CD4-positive, alpha-beta T cell treated with Interleukin-17A for 1 hour (primary cell): Measurements from ENCODE around the gene METTL13.
"Not testable (repeated sequence)": the region's sequence is repeated elsewhere in the genome, so short reads cannot be mapped to it uniquely, and the experiment has no call there.

Experiments
- DNase-seq: peaks from one replicate; pipeline ENCODE4 v3.0.0-alpha.2; 2020

METTL13 gene

GRCh38 chr1:171772312-171772711 lies 9.1 kb upstream of the METTL13 start:
- DNase-seq, result no peak

DNA sequence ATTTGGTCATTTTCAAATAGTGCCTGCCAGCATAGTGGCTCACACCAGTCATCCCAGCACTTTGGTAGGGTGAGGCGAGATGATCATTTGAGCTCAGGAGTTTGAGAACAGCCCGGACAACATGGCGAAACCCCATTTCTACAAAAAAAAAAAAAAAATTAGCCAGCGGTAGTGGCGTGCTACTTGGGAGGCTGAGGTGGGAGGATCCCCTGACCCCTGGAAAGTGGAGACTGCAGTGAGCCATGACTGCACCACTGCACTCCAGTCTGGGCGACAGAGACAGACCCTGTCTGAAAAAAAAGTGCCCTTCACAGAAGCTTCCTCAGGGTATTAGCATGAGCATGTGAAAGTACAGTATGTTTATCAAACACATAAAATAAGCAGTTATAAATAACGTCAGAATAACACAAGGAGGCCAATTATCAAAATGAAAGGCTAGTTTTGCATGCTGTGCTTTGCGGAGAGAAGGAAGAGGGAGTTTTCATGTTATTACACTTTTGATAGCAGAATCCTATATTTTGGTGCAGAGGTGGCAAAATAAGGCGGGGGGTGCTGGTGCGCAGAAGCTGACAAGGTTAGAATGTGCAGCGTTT lies 781 bp upstream of the METTL13 start:
- no peak for DNase-seq

- no peak for DNase-seq
These were observed 2.5 kb downstream of the METTL13 start for GRCh38 chr1:171783816-171784530.

DNA sequence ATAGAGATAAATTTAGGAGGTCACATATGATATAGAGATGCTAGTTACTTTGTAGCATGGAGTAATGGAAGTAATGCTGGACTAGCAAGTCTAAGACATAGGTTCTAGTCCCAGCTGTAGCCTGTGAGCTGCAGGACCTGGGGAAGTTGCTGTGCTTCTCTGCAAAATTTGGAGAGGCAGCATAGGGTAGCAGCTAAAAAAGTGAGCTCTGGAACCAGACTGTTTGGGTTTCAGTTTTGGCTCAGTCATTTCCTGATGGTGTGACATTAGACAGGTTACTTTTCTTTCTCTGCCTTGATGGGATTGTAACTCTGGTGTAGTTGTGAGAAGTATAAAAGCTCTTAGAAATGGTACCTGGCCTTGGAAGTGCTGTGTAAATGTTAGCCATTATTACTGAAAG lies 3.3 kb downstream of the METTL13 start:
- DNase-seq, result no peak

DNA sequence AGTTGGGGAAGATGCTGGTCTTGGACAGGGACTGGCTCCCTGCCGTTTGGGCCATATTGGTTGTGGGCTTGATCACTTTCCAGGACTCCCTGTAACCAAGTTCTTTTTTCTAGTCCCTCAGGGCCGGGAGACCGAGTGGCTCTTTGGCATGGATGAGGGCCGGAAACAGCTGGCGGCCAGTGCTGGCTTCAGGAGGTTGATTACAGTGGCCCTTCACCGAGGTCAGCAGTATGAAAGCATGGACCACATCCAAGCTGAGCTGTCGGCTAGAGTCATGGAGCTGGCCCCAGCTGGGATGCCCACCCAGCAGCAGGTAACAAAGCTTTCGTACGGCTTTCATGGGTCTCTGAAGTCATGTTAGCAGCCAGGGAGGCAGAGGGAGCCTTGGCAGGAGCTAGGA lies 4.3 kb downstream of the METTL13 start:
- DNase-seq, result no peak

DNA sequence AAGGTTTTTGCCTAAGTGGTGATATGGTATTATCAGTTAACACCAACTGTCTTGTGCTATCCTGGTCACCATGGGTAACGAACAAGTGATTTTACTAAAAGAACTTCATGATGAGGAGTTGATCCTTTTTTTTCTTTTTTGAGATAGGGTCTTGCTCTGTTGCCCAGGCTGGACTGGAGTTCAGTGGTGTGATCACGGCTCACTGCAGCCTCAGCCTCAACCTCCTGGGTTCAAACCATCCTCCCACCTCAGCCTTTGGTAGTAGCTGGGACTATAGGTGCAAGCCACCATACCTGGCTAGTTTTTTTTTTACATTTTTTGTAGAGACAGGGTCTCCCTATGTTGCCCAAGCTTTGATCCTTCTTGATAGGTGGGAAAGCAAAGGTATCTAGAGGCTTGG lies 5.1 kb downstream of the METTL13 start:
- DNase-seq, result no peak

GRCh38 chr1:171787686-171788480 lies 6.4 kb downstream of the METTL13 start:
- no peak for DNase-seq

- DNase-seq, result no peak
These were observed 7.2 kb downstream of the METTL13 start for GRCh38 chr1:171788696-171789095.

DNA sequence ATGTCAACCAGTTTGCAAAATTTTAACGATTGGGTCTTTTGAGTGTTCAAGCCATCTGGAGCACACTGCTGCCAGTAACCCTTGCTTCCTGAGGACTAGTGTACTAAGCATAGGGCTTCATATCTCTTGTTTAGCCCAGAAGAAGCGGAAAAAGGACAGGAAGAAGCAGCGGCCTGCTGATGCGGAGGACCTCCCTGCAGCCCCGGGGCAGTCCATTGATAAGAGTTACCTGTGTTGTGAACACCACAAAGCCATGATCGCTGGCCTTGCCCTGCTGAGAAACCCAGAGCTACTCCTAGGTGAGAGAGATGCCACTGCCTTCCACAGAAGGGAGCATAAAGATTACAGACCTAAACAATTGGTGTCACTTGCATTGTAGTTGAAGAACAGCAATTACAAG lies 8.9 kb downstream of the METTL13 start:
- DNase-seq, result no peak

DNA sequence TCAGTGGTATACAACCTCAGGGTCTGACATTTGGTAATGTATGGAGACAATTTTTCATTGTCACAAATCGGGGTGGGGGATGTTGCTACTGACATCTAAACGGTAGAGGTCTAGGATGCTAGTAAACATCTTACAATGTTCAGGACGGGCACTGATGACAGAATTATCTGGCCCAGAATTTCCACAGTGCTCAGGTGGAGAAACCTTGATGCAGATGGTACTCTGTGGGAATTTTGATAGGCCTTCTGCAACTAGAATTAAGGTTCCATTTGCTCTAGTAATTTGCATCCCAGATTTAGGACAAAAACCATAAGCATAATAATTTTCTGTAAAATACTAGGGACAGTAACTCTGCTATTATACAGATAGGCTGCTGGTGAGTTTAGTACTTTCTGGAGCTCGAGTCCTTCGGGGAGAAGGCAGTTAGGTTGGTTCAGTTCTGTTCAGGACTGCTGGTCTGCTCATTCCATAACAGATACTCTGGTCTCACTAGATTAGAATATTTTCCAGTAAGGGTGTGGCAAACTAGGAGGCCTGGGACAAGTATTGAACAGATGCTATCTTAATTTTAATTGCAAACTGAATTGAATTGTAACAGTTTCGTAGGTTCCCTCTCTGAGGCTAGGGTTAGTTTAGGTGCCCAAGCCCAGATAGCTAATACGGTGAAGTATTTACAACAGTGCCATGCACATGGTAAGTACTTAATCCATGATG lies 11.4 kb downstream of the METTL13 start:
- DNase-seq, result no peak

GRCh38 chr1:171793636-171794035 lies 12.2 kb downstream of the METTL13 start:
- no peak for DNase-seq

DNA sequence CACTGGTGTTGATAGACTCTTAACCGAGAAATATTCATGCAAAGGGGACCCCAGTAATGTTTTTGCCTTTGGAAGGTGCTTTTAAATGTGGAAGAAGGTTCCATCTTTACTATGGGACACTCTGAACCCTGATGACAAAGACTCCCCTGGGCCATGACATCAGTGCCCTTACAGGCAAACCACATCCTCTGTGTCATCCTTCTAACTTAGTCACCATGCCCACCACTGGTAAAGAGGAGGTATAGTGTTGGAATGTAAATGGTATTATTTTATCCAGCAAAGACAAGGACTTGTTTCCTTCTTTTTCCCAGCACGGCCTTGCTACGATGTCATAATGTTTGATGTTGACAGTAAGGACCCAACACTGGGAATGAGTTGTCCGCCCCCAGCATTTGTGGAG lies 12.6 kb downstream of the METTL13 start:
- DNase-seq, result peak; percentile 25

GRCh38 chr1:171796592-171796991 lies 15.1 kb downstream of the METTL13 start:
- DNase-seq, result no peak

DNA sequence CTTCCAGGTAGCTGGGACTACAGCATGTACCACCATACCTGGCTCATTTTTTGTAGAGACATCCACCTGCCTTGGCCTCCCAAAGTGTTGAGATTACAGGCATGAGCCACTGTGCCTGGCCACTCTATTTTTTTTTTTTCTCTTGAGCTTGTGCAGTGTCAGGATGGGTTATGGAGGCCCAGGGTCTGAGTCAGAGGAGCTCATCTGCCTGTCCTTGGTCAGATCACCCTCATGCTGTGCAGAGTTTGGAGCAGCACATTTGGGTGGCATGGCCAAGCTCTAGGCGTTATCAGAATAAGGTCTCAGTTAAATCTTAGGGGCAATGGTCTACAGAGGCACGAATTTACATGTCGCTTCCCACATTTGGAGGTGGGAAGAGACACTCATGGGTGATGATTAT lies 16.9 kb downstream of the METTL13 start:
- no peak for DNase-seq

GRCh38 chr1:171798765-171799164 lies 17.3 kb downstream of the METTL13 start:
- no peak for DNase-seq

DNA sequence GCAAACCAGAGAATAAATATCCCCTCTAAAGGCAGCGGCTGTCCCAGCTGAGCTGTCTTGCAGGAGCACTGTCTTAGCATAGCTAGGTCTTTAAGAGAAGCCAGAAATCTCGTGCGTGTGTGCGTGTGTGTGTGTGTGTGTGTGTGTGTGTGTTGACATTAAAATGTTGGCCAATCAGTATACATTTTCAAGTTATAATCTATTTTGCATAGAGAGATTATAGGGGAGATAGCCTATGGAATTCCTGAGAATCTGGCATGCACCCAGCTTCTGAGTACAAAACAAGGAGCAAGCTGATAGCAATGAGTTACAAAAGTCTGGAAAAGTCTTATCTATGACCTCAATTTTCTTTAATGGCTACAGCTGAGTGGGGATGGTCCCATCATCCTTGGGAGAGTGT lies 17.7 kb downstream of the METTL13 start:
- no peak for DNase-seq

- not testable (repeated sequence) for DNase-seq
These were observed 18.2 kb downstream of the METTL13 start for GRCh38 chr1:171799698-171800097.

- DNase-seq, result no peak
These were observed 18.9 kb downstream of the METTL13 start for GRCh38 chr1:171800342-171800741.

- DNase-seq, result no peak
These were observed 19.4 kb downstream of the METTL13 start for GRCh38 chr1:171800851-171801250.

DNA sequence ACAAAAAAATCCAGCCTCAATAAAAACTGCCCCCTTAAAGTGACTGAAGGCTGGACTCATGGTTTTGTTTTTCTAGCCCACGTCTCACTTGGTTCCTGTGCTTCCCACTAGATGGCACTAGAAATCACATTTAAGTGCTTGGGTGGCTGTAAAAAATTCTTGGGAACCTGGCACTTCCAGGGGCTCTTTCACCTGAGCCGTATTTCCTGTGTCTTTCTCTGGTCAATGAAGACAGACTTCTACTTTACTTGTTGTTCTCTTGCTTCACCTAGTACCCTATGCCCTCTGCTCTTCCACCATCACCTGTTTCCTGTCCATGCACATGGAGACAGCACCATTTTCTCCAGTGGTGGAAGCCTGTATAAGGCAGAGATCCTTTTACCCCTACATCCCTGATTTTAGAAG lies 20.0 kb downstream of the METTL13 start:
- peak; percentile 38 for DNase-seq

DNA sequence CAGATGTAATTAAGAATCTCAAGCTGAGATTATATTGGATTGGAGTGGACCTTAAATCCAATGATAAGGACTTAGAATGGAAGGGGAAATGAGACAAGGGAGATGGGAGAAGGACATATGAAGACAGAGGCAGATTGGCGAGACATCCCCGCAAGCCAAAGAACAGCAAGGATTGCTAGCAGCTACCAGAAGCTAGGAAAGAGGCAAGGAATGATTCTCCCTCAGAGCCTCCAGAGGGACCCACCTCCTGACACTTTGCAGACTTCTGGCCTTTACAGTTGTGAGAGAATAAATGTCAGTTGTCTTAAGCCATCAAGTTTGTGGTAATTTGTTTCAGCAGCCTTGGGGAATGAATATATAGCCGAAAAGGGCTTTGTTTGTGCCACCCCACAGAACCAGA lies 20.7 kb downstream of the METTL13 start:
- no peak for DNase-seq

DNA sequence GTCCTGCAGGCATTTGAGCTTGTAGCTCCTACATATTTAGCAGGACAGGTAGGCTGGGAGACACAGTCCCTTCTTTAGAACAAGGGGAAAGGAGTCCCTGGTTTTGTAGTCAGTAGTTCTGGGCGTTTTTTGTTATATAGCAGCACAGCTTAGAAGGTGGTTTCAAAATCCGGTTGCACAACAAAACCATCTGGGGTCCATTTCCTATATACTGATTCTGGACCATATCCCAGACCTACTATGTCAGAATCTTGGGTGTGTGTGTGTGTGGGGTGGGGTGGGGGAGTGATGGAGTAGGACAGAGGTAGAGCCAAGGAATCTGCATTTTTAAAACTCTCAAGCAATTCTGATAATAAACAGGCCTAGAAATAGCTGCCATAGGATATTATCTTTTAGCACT lies 21.6 kb downstream of the METTL13 start:
- no peak for DNase-seq

DNA sequence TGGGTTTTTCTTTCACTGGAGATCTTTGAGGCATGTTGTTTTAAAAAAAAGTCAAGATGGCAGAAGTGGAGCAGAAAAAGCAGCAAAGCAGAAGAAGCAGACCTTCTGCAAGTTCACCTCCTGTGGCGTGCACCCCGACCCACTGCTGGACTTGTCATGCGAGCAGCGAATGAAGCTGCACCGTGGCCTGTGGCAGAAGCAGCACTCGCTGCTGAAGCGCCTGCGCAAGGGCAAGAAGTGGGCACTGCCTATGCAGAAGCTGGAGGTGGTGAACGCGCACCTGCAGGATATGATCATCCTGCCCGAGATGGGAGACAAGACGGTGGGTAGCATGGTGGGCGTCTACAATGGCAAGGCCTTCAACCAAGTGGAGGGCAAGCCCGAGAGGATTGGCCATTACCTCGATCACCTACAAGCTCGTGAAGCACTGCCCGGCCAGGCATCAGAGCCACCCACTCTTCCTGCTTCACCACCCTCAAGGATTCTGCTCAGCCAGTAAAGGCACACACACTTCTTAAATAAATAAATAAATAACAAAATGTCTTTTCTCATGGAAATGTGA lies 22.1 kb downstream of the METTL13 start:
- no peak for DNase-seq
